AG09309 (cell line): ENCODE measurements around the gene DNTT.

Experiments
- DNase-seq: peaks from one replicate; pipeline ENCODE4 v3.0.0-alpha.2; 2010; ENCODE audit warnings: low read depth
- H3K4me3 ChIP-seq: 2 replicates; pipeline ENCODE4 v1.5.1; 2011; ENCODE audit warnings: mild to moderate bottlenecking, low read depth, low read length, moderate library complexity; ENCODE audit not compliant: control insufficient read depth
- CTCF ChIP-seq: IDR thresholded peaks from 2 replicates; pipeline ENCODE4 v1.5.1; 2011; ENCODE audit warnings: mild to moderate bottlenecking, low read depth, low read length, inconsistent platforms; ENCODE audit not compliant: insufficient read depth, control insufficient read depth; ENCODE audit errors: missing control alignments

DNTT gene

GRCh38 chr10:96359616-96360015 is 55.4 kb downstream of the DNTT start:
- TF ChIP-seq CTCF = no peak
- no peak overlapping the region for H3K4me3 ChIP-seq

DNA sequence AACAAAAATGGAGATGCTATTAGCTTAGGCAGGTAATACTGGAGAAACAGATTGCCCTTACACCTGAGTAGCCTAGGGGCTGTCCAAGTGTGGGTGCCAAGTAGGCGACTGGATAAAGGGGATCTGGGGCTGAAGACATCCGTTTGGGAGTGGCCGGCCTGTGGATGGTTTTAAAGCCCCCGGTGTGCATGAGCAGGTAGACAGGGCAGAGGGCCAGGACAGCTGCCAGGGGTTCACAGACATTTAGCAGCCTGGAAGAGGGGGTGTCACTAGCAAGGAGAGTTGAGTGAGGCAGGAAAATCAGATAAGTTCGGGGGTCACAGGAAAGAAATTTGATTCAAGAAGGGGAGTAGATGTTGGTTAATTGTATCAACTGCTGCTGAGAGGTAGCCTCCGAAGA is 56.1 kb downstream of the DNTT start:
- no peak for DNase-seq
- no peak for TF ChIP-seq CTCF
- no peak overlapping the region for H3K4me3 ChIP-seq

More at GRCh38 chr10:96359616-96360015, 55.4 kb downstream of the DNTT start:
- no peak for DNase-seq

DNA sequence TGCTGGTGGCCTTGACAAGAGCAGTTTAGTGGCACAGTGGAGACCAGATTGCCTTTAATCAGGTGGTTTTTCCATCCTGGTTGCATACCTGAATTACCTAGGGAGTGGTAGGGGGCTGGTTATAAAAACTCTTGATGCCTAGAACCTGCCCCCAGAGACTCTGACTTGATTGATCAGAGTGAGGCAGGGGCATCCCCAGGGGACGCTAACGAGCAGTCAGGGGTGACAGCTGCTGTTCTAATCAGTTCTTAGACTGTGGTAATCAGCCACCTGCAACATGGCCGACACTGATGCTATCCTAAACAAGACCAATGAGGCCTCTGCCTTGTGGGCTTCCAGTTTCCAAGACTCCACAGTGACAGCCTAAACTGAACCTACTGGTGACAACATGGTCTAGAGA is 56.5 kb downstream of the DNTT start:
- TF ChIP-seq CTCF = no peak

GRCh38 chr10:96365571-96365970 is 61.3 kb downstream of the DNTT start:
- TF ChIP-seq CTCF = no peak
- H3K4me3 ChIP-seq = no peak overlapping the region
- no peak for DNase-seq

More for the DNA sequence above, 56.5 kb downstream of the DNTT start:
- DNase-seq = no peak
- H3K4me3 ChIP-seq = no peak overlapping the region

- TF ChIP-seq CTCF = no peak
- H3K4me3 ChIP-seq = no peak overlapping the region
- DNase-seq = no peak
These were observed 62.3 kb downstream of the DNTT start for GRCh38 chr10:96366508-96366907.

- TF ChIP-seq CTCF = no peak
- DNase-seq = no peak
These were observed 63.2 kb downstream of the DNTT start for GRCh38 chr10:96367470-96367869.

DNA sequence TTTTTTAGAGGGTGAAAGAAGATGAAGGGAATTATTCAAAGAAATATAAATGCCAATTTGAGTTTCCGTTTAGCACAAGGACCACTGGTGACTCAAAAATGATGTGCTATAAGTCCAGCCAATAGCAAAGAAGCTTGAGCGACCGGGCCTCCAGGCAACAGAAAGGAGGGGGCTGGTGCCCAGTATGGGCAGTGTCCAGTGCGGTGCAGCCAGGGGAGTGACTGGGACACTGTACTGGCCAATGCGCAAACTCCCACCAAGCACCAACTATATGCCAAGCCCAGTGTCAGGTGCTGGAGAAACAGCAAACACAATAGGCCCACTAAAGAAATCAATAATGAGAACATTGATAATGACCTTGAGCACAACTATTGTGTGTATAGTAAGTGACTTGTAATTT is 64.7 kb downstream of the DNTT start:
- no peak for DNase-seq
- H3K4me3 ChIP-seq = no peak overlapping the region
- TF ChIP-seq CTCF = no peak

More at GRCh38 chr10:96367470-96367869, 63.2 kb downstream of the DNTT start:
- no peak overlapping the region for H3K4me3 ChIP-seq
